Hepatic stellate cell (primary cell): ENCODE results near the gene EPB41L4A.

Source experiments
- DNase-seq: peaks from one replicate; pipeline ENCODE4 v3.0.0; 2011; ENCODE audit warnings: low spot score

Gene EPB41L4A

DNA sequence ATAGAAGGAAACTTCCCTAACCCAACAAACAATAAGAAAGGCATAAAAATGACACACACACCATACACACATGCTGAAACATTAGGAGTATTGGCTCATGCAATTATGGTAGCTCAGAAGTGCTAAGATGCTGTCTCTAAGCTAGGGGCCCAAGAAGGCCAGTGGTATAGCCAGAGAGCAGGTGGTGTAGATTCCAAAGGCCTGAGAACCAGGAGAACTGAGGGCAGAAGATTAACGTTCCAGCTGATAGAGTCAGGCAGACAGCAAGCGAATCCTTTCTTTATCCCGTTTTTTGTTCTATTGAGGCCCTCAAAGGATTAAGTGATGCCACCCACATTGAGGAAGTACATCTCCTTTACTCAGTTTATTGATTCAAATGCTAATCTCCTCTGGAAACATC lies 262.9 kb downstream of the EPB41L4A start:
- DNase-seq, result no peak

DNA sequence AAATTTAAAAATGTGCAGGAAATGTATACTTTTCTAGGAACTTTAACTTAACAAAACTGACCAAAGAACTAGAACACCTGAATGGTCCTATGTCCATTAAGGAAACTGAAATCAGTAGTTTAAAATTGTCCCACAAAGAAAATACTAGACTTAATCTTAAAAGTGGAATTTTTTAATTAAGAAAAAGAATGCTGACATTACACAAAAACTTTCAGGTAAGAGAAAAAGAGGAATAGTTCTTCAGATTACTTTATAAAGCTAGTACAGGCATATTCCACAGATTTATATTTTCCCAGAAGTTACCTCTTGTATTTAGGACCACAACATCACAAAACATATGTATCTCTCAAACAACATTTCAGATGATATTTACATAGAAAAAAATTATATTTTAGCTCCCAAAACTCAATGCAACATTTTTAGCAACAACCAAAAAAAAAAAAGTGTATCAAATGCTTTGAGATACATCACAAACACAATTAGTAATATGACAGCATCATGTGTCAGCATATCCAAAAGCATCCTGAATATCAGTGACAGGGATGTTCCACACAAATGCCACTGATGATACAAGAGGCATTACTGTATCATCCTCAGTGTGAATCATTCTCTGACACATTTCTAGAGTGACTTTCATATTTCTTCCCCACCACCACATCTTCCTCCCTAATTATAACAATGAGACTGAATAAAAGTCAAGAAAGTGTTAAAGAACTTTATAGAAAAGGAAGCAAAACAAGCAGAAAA lies 264.0 kb downstream of the EPB41L4A start:
- no peak for DNase-seq

DNA sequence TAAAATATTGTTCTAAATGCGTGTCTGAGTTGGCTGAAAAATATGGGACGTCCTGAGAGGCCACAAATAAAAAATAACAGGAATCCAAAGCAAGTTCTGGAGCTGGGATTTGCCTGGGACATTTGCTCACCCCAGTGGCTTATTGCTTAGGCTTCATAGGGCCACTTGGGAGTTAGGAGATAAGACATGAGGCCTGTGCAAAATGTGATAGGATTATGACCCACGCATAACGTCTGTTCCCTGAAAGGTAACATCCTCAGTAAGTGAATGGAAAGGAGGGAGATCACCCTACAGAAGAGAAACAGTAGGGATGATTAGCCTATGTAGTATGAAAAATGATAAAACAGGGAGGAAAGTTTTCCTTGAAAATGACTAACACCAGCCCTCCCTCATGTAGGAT lies 269.4 kb downstream of the EPB41L4A start:
- no peak for DNase-seq

GRCh38 chr5:112146323-112147226 lies 272.5 kb downstream of the EPB41L4A start:
- peak; percentile 33 for DNase-seq

- DNase-seq, result no peak
These were observed 275.4 kb downstream of the EPB41L4A start for GRCh38 chr5:112143690-112144089.

DNA sequence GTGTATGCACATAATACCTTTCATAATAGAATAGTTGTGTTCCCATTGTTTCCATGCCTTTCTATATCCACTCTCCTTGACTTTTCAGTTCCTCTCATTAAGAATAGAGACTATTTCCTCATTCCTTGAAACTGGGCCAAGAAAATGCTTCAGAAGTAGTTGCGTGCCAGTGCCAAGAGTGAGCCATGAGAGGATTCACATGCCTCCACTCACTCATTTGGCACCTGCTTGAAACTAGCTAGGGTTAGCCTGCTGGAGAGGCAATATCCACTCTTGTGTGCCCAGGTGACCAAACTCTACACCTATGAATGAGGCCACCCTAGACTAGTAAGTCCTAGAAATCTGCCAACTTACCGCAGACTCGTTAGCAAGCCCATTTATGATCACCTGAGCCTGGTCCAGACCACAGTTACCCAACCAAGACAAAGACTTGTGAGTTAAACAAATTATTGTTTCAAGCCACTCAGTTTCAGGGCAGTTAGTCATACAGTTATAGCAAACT lies 276.3 kb downstream of the EPB41L4A start:
- no peak for DNase-seq

DNA sequence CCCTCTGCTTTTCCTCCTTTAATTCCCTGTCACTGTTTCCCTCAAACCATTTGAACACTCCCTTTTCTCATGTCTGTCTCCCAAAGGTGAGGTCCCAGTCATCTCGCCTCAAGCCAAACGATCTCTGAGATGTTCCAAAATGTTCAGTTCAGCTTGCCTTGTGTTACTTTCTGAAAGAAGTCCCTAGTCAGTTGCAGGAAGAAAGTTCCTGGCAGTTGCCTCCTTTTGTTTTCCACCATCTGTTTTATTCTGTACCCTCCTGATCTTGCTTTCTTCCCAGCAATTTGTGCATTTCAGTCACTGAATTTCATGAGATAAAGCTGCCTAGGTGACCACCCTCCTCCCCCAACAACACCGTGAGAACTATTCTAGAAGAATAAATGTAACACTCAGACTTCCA lies 277.5 kb downstream of the EPB41L4A start:
- no peak for DNase-seq

GRCh38 chr5:112138526-112138925 lies 280.6 kb downstream of the EPB41L4A start:
- DNase-seq, result no peak

- DNase-seq, result no peak
These were observed 282.3 kb downstream of the EPB41L4A start for GRCh38 chr5:112136773-112137172.

DNA sequence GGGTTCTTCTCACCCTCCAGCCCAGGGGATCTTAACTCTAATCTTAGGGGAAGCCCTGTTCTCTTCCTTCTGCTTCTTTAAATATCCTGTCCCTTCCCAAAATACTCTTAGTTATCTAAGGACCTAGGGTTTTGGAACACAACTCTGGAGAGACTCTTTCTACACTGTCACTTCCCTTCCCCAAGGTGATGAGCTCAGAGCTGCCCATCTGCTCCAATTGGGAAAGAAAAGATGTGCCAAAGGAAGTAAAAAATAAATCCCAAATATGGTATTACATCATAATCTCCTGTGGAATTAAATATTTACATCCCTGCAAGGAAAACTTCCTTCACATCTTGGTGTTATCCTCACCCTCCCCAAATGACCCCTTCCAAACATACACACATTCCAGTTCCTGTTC lies 291.2 kb downstream of the EPB41L4A start:
- DNase-seq, result no peak

- no peak for DNase-seq
These were observed 292.1 kb downstream of the EPB41L4A start for GRCh38 chr5:112126982-112127381.

DNA sequence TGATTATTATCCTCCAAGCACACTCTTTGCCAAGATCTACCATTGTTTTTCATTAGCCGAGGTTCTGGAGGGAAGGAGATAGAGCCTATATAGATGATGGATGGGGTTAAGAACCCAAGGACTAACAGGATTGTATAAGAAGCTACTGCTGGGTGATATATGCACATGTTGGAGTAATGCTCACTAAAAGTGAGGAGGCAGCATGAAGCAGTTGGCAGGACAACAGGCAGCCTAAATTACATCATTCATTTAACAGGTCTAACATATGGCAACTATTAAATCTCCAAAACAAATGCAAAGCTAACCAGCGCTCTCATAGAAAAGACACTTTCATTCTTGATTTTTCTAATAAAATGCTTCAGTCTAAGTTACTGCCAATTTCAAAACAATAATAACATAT lies 293.2 kb downstream of the EPB41L4A start:
- no peak for DNase-seq

DNA sequence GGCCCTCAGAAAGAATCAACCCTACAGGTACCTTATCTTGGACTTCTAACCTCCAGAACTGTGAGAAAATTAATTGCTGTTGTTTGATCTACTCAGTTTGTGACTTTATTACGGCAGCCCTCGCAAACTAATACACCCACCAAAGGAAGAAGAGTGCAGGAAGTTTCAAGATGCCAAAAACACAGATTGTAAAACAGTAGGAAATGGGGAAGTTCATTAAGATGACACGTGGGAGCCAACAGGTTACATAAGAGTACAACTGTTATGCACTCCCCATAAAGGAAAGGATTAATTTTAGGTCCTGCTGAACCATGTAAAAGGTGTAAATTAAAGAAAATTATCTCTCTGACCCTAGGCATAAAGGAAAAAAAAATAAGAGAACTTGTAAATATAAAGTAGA lies 294.3 kb downstream of the EPB41L4A start:
- no peak for DNase-seq

DNA sequence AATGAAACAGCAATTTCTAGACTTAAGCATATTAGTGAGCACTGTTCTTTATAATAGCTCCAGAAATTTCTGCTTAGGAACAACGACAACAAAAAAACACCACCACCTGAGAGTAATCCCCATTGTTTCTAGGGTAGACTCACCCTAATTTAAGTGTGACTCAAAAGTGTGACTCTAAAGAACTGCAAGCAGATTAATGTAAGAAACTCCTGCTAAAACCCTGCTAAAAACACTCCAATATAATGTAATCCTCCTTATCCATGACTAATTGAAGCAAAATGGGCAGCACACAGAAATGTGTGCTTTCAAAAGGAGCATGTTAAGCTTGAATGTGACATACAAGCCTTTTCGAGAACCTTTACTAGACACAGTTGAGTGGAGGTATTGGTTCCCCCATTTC lies 296.0 kb downstream of the EPB41L4A start:
- no peak for DNase-seq

DNA sequence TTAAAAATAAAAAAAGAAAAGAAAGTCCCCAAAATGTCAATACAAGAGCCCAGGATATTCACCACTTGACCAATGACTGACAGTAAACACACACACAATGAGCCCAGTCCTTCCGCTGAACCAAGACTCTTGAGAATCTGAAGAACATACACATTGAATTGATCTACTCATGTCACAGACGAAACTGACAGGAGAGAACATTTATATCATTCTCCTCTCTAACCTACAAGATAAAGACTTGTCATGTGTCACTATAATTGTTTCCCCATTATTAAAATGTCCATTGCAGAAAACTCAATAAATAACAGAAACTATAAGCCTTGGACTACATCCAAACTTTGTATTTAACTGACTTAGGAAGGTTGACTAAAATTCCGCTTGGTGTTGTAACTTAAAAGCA lies 296.7 kb downstream of the EPB41L4A start:
- no peak for DNase-seq

- DNase-seq, result no peak
These were observed 297.8 kb downstream of the EPB41L4A start for GRCh38 chr5:112121258-112121657.

GRCh38 chr5:112119969-112120368 lies 299.1 kb downstream of the EPB41L4A start:
- no peak for DNase-seq

DNA sequence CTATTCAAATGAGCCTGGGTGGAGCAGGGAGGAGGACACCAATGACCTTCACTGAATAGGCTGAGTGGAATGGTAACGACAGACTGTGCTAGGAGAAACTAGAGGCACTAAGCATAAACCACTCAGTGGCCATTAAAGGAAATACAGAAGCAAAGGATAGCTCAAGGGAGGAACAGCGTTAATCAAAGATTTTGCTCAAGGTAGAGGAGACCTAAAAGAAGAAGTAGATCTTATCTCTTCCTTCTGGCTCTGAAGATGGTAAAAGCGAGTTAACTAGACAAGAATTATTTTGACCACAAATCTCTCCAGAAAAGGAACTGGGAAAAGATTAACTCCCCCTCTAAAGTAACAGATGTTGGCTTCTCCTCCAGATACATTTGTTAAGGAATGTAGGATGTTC lies 299.6 kb downstream of the EPB41L4A start:
- no peak for DNase-seq

GRCh38 chr5:112117551-112117950 lies 301.5 kb downstream of the EPB41L4A start:
- no peak for DNase-seq

GRCh38 chr5:112116371-112116770 lies 302.7 kb downstream of the EPB41L4A start:
- DNase-seq, result no peak

DNA sequence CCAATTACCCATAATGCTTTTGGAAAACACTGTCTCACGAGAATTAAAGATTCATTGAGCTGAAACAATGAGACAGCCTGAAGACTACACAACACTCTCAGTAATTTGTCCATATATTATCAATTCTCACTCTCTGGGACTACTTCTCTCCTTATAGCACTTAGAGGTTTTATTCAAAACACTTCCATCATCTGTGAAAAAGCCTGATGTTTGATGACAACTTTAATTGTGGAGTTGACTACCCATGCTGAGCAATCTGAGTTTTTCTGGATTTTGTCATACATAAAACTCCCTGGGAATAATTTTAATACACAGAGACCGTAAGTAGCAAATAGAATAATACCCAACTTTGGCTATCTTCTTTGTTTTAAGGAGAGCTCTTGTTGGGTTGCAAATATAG lies 305.5 kb downstream of the EPB41L4A start:
- DNase-seq, result no peak
